DND-41 (cell line): ENCODE results near the gene TEX22.

Experiments used
- EZH2 ChIP-seq: IDR thresholded peaks from 3 replicates; pipeline ENCODE4 v1.6.1; 2012; ENCODE audit warnings: borderline replicate concordance, low read depth, mild to moderate bottlenecking, moderate library complexity, low read length, inconsistent platforms; ENCODE audit not compliant: severe bottlenecking
- TF ChIP-seq, protein P1 (sequence below): IDR thresholded peaks from 2 replicates; pipeline ENCODE4 v1.5.1; 2012; ENCODE audit warnings: borderline replicate concordance, low read length, moderate library complexity, mild to moderate bottlenecking; ENCODE audit not compliant: poor library complexity, severe bottlenecking; ENCODE audit errors: extremely low read depth

DNA sequence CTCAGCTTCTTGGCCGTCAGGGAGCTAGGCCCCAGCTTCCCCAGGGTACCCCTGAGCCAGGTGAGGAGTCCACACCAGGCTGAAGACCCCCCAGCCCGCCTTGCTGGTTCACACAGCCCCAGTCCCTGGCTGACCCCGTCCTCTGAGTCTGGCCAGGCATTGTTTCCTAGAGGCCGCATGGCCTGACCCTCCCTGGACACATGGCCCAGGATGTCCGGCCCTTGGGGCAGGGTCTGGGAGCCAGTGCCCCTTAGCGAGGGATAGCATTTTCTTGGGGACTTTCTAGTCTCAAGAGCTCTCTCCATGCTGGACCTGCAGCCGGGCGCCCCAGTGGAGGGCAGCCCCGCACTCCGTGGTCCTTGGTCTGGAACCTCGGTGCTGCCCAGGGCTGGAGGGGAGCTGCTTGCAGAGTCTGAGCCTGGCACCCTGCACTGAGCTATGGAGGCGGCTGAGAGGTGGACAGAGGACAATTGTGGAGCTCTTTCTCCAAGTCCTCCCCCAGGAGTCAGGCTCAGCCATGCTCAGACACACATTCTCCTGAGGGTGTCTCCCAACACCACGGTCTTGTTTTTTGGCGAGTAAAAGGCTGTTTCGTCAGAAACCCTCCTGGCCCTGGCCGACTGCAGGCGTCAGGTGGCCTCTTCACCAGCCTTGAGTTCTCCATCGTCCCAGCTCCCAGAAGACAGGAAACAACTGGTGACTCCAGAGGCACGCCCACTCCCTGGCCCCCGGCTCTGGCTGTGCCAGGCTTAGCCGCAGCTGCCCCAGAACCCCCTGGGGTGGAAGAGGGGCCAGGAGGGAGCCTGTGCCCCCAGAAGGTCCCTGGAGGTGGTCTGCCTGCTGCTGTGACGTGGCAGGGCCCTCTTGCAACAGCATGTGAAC lies 58.6 kb downstream of the TEX22 start:
- TF ChIP-seq, protein P1, sequence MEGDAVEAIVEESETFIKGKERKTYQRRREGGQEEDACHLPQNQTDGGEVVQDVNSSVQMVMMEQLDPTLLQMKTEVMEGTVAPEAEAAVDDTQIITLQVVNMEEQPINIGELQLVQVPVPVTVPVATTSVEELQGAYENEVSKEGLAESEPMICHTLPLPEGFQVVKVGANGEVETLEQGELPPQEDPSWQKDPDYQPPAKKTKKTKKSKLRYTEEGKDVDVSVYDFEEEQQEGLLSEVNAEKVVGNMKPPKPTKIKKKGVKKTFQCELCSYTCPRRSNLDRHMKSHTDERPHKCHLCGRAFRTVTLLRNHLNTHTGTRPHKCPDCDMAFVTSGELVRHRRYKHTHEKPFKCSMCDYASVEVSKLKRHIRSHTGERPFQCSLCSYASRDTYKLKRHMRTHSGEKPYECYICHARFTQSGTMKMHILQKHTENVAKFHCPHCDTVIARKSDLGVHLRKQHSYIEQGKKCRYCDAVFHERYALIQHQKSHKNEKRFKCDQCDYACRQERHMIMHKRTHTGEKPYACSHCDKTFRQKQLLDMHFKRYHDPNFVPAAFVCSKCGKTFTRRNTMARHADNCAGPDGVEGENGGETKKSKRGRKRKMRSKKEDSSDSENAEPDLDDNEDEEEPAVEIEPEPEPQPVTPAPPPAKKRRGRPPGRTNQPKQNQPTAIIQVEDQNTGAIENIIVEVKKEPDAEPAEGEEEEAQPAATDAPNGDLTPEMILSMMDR, result no peak
- no peak for TF ChIP-seq EZH2
